ENCODE results near the gene CMTR2.
"Not testable (repeated sequence)": the region's sequence is repeated elsewhere in the genome, so short reads cannot be mapped to it uniquely, and the experiment has no call there.

CMTR2 gene

DNA sequence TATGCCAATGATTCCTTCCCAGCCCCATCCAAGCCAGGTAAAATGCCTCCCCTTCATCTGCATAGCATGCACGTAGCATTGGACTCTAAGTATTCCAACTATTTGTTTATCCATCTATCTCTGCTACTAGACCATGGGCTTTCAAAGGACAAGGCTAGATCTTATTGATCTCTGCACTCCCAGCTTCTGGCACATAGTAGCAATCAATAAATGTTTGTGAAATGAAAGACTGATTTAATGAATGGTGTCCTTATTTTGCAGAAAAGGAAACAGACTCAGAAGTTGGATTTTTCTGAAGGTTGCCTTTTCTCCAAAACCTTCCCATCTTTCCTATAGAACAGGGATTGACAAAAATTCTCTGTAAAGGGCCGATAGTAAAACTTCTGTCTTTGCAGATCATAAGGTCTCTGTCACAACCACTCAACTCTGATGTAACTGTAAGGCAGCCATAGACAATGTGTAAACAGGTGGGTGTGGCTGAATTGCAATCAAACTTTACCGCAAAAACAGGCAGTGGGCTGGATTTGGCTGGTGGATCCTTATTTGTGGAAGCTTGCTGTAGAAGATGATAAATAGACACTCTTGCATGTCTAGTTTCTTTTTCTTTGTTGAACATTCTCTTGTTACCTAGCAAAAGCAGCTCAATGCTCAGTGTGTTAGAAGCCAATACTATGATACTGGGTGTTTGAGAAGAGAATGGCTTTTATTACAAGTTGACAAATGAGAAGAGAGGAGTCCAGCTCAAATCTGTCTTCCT is 7.6 kb upstream of the CMTR2 start:
- no peak for DNase-seq (ENCODE audit: low read depth in 1 of 2, low spot score in 1 of 2)
- no peak for TF ChIP-seq JUND (IDR thresholded peaks at IDR 0.05; ENCODE audit: low read depth)
- in situ Hi-C loops (cut with HindIII; ENCODE audit: low pct_unique_long_range_greater_than_20kb, low sequenced_read_pairs), result no loop called here

DNA sequence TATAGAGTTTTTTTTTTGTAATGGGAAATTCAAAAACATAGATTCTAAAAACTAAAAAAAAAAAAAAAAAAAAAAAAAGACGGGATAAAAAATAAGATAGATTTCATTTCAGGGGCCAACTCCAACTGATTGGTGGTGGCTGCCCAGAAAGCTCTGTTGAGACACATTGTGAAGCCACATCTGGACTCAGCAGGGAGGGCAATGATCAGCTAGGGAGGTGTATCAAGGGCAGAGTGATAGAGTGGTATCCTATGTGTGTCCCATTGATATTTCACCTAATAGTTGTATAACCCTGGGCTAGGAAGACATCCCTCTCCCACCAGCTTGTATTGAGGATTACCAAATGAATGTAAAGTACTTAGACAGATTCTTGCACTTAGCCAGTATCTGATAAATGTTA is 6.7 kb upstream of the CMTR2 start:
- in situ Hi-C loops (cut with HindIII; ENCODE audit: low pct_unique_long_range_greater_than_20kb, low sequenced_read_pairs), result no loop called here
- no peak for TF ChIP-seq JUND (IDR thresholded peaks at IDR 0.05; ENCODE audit: low read depth)
- no peak for DNase-seq (ENCODE audit: low read depth in 1 of 2, low spot score in 1 of 2)

DNA sequence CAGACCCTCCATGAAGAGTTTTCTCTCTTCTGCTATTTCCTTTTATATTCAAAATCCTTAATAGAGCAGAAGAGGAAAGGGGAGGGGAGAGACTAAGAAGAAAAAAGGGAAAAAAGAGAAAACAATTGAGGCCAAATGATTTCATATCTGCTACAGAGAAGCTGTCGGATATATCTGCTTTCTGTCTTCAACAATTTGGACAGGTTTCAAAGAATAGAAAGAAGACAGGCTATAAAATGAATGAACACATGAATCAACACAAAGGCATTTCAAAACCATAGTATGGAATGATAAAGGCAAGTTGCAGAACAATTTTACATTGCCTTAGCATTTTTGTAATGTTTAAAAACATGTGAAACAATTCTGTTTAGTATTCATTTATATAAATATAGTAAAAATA is 4.7 kb upstream of the CMTR2 start:
- DNase-seq (ENCODE audit: low read depth in 1 of 2, low spot score in 1 of 2), result no peak
- in situ Hi-C loops (cut with HindIII; ENCODE audit: low pct_unique_long_range_greater_than_20kb, low sequenced_read_pairs), result no loop called here
- TF ChIP-seq JUND (IDR thresholded peaks at IDR 0.05; ENCODE audit: low read depth), result no peak

DNA sequence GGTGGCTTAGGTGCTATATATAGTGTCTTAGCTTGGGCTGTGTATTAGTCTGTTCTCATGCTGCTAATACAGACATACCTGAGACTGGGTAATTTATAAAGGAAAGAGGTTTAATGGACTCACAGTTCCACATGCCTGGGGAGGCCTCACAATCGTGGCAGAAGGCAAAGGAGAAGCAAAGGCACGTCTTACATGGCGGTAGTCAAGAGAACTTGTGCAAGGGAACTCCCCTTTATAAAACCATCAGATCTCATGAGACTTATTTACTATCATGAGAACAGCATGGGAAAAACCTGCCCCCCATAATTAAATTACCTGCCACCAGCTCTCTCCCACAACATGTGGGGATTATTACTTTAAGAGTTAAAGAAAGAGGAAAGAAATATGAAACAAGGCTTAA is 2.9 kb upstream of the CMTR2 start:
- in situ Hi-C loops (cut with HindIII; ENCODE audit: low pct_unique_long_range_greater_than_20kb, low sequenced_read_pairs); DNase-seq (ENCODE audit: low read depth in 1 of 2, low spot score in 1 of 2): not testable (repeated sequence)

DNA sequence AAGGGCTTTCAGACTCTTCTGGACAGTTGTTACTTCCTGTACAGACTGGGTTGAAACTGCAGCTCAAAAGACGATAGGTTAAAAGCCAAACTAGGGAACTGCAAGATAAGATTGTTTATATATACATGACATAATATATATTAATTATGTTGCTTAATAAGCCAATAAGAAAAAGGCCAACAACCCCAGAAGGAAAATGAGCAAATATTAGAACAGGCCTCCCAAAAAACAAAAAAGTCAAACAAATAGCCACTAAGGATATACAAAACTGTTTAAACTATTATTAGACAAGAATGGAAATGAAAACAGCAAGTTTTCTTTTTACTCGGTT is 495 bp upstream of the CMTR2 start:
- in situ Hi-C loops (cut with HindIII; ENCODE audit: low pct_unique_long_range_greater_than_20kb, low sequenced_read_pairs), result no loop called here
- no peak for DNase-seq (ENCODE audit: low read depth in 1 of 2, low spot score in 1 of 2)
- TF ChIP-seq JUND (IDR thresholded peaks at IDR 0.05; ENCODE audit: low read depth), result no peak

DNA sequence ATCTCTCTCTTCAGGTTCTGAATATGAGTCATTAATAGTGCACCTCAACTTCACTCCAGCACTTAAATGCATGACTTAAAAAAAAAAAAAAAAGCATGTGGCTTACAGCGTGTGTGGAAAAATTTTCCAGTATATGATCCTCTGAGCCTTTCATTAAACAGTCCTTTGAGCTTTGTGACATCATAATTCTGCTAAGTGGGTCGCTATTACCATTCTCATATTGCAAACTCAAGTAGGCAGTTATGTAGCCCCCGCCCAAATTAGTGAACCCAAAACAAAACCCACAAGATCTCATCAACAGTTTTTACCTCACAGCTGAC is 672 bp downstream of the CMTR2 start:
- in situ Hi-C loops (cut with HindIII; ENCODE audit: low pct_unique_long_range_greater_than_20kb, low sequenced_read_pairs), result no loop called here
- DNase-seq (ENCODE audit: low read depth in 1 of 2, low spot score in 1 of 2), result no peak
- TF ChIP-seq JUND (IDR thresholded peaks at IDR 0.05; ENCODE audit: low read depth), result no peak

DNA sequence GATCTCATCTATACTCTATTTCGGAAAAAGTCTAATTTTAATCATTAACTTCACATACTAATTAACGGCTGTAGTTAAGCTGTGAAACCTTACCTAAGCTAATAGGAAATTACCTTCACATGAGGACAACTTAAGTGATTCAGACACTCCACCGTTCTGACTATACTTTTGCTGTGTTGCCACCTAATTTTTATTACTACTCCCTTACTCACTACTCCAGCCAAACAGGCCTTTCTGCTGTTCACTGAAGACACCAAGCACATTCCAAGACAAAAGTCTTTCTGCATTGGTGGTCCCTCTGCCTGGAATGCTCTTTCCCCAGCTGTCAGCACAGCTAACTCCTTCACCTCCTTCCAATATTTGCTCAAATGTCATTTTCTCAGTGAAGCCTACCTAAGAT is 1.3 kb downstream of the CMTR2 start:
- in situ Hi-C loops (cut with HindIII; ENCODE audit: low pct_unique_long_range_greater_than_20kb, low sequenced_read_pairs), result no loop called here
- peak in 1 of 2 experiments; percentile 20 for DNase-seq (ENCODE audit: low read depth in 1 of 2, low spot score in 1 of 2)
- no peak for TF ChIP-seq JUND (IDR thresholded peaks at IDR 0.05; ENCODE audit: low read depth)

DNA sequence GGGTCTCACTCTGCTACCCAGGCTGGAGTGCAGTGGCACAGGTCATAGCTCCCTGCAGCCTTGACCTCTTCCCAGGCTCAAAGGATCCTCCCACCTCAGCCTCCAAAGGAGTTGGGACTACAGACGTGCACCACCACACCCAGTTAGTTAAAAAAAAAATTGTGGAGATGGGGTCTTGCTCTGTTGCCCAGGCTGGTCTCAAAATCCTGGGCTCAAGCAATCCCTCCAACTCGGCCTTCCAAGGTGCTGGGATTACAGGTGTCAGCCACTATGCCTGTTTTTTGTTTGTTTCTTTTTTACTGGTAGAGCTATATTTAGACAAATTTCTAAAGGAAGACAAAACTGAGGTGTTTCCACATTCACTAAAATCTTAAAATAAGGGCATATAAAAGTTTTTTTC is 1.7 kb downstream of the CMTR2 start:
- no peak for DNase-seq (ENCODE audit: low read depth in 1 of 2, low spot score in 1 of 2)
- no peak for TF ChIP-seq JUND (IDR thresholded peaks at IDR 0.05; ENCODE audit: low read depth)
- in situ Hi-C loops (cut with HindIII; ENCODE audit: low pct_unique_long_range_greater_than_20kb, low sequenced_read_pairs), result no loop called here

DNA sequence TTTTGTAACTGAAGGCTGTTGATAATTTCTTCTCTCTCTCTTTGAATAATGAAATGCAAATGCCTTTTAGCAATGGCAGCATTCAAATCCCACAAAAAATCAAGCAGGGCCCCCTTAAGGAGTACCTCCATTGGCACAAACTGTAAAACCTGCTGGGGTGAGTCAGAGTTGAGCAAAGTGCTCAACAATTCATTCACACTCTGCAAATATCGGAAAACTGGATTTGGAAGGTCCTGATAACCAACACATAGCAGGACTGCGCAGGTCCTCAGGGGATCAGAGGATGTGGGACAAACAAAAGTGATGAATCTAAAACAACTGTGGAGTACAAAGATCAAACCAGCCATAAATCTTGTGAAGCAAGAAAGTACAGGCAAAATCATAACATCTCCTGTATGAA is 5.6 kb downstream of the CMTR2 start:
- no peak for DNase-seq (ENCODE audit: low read depth in 1 of 2, low spot score in 1 of 2)
- in situ Hi-C loops (cut with HindIII; ENCODE audit: low pct_unique_long_range_greater_than_20kb, low sequenced_read_pairs), result no loop called here
- TF ChIP-seq JUND (IDR thresholded peaks at IDR 0.05; ENCODE audit: low read depth), result no peak

DNA sequence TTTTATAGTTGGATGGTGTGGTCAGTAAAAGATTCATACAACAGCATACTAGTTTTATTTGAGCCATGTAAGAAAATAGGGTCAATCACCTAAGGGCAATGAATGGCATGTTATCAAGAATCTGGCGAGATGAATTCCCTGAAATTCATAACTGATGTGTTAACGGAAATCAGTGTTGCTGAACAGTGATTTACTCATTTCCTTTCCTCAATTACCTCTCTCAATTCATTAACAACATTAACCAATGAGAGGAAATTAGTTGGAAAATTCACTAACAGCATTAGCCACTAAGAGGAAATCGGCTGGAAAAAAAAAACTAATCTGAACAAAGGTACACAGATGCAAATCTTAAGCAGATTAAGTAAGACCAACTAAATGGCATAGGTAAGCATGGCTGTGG is 6.3 kb downstream of the CMTR2 start:
- in situ Hi-C loops (cut with HindIII; ENCODE audit: low pct_unique_long_range_greater_than_20kb, low sequenced_read_pairs), result no loop called here
- DNase-seq (ENCODE audit: low read depth in 1 of 2, low spot score in 1 of 2), result no peak
- TF ChIP-seq JUND (IDR thresholded peaks at IDR 0.05; ENCODE audit: low read depth), result no peak

DNA sequence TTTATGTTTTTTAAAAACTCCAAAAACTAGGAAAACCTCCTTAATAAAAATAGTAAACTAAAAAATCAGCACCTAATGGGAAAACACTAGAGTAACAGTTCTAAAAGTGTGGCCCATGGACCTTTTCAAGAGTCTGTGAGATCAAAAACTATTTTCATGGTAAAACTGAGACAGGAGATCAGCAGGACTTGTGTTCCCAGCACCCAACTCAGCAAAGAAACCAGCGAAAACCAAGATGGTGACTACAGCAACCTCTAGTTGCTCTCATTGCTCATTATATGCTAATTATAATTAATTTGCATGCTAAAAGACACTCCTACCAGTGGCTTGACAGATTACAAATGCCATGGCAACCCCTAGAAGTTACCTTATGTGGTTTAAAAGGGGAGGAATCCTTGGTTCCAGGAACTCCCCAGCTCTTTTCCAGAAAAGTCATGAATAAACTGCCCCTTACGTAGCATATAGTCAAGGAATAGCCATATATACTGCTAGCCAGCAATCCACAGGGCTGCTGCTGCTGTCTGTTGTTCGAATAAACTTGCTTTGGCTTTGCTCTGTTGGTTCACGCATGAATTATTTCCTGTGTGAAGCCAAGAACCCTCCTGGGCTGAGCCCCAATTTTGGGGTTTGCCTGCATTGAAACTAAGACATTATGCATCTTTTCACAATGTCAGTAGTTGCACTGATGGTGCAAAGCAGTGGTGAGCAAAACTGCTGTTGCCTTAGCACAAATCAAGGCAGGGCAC is 12.4 kb downstream of the CMTR2 start:
- in situ Hi-C loops (cut with HindIII; ENCODE audit: low pct_unique_long_range_greater_than_20kb, low sequenced_read_pairs), result no loop called here
- no peak for DNase-seq (ENCODE audit: low read depth in 1 of 2, low spot score in 1 of 2)
- TF ChIP-seq JUND (IDR thresholded peaks at IDR 0.05; ENCODE audit: low read depth), result no peak

DNA sequence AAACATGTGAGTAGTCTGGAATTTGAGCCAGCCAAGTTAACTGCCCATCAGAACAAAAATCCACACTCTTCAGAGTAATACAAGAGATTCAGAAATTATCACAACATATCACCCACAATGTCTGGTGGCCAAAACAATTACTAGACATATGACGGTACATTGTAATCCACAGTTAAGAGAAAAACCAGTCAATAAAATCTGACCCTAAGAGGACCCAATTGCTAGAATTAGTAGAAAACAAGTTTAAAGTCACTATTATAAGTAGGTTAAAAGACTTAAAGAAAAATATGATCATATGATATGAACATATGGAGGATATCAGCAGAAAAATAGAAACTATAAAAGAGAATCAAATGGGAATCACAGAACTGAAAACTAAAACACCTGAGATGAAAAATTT is 15.8 kb downstream of the CMTR2 start:
- DNase-seq (ENCODE audit: low read depth in 1 of 2, low spot score in 1 of 2), result no peak

DNA sequence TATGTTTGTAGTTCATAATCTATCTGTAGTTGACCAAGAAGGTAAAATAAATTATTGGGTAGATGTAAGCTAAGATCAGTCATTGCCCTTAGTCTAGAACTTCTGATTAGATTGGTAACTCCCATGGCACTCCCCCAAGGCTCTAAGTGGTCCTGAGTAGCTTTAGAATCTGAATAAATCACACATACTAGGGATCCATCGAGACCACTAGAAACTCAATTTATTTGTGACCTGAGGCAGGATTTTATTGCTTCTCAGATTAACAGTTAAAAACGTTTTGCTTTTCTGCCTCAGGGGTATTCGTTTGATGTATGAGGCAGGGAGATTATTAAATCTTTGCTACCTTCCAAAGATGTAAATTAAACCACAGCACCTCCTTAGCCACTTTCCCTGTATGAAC is 24.9 kb downstream of the CMTR2 start:
- DNase-seq (ENCODE audit: low read depth in 1 of 2, low spot score in 1 of 2), result no peak
- no peak for TF ChIP-seq JUND (IDR thresholded peaks at IDR 0.05; ENCODE audit: low read depth)
- in situ Hi-C loops (cut with HindIII; ENCODE audit: low pct_unique_long_range_greater_than_20kb, low sequenced_read_pairs), result no loop called here

More for the DNA sequence above, 15.8 kb downstream of the CMTR2 start:
- in situ Hi-C loops (cut with HindIII; ENCODE audit: low pct_unique_long_range_greater_than_20kb, low sequenced_read_pairs), result no loop called here
- TF ChIP-seq JUND (IDR thresholded peaks at IDR 0.05; ENCODE audit: low read depth), result no peak

DNA sequence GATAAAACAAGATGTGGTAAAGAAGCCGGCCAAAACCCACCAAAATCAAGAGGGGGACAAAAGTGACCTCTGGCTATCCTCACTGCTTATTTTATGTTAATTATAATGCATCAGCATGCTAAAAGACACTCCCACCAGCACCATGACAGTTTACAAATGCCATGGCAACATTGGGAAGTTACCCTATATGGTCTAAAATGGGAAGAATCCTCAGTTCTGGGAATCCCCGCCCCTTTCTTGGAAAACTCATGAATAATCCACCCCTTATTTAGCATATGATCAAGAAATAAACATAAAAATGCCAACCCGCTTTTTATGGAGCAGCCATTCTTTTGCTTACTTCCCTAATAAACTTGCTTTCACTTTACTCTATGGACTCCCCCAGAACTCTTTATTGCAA is 25.6 kb downstream of the CMTR2 start:
- no peak for TF ChIP-seq JUND (IDR thresholded peaks at IDR 0.05; ENCODE audit: low read depth)
- in situ Hi-C loops (cut with HindIII; ENCODE audit: low pct_unique_long_range_greater_than_20kb, low sequenced_read_pairs), result no loop called here
- no peak for DNase-seq (ENCODE audit: low read depth in 1 of 2, low spot score in 1 of 2)
